Hepatic stellate cell (primary cell): Measurements from ENCODE around the gene MBLAC2.
A peak's percentile ranks its signal among the peaks of the same experiment; 100 is the strongest.

Source experiments
- DNase-seq: peaks from one replicate; pipeline ENCODE4 v3.0.0; 2011; ENCODE audit warnings: low spot score

The MBLAC2 gene

GRCh38 chr5:90461288-90461687 is 13.3 kb downstream of the MBLAC2 start:
- no peak for DNase-seq

GRCh38 chr5:90446961-90447360 is 27.6 kb downstream of the MBLAC2 start:
- no peak for DNase-seq

- DNase-seq, result no peak
Measured at GRCh38 chr5:90440644-90441043, 33.9 kb downstream of the MBLAC2 start.

GRCh38 chr5:90438100-90438499 is 36.5 kb downstream of the MBLAC2 start:
- DNase-seq, result no peak

- no peak for DNase-seq
Measured at GRCh38 chr5:90437663-90438062, 36.9 kb downstream of the MBLAC2 start.

GRCh38 chr5:90434116-90434714 is 40.4 kb downstream of the MBLAC2 start:
- DNase-seq, result no peak

- DNase-seq, result no peak
Measured at GRCh38 chr5:90424245-90424644, 50.3 kb downstream of the MBLAC2 start.

GRCh38 chr5:90421136-90421535 is 53.4 kb downstream of the MBLAC2 start:
- no peak for DNase-seq

- DNase-seq, result no peak
Measured at GRCh38 chr5:90418214-90418613, 56.4 kb downstream of the MBLAC2 start.

- no peak for DNase-seq
Measured at GRCh38 chr5:90410178-90410762, 64.3 kb downstream of the MBLAC2 start.

GRCh38 chr5:90409318-90410177 is 65.0 kb downstream of the MBLAC2 start, which contains the start of gene CETN3:
Gene CETN3 (minus strand): TSS chr5:90409756. CDS start chr5:90409661, 95 bp downstream.
- DNase-seq, result peak; percentile 79

GRCh38 chr5:90408571-90409317 is 65.8 kb downstream of the MBLAC2 start:
- DNase-seq, result no peak
